ENCODE measurements around the gene HIP1R.
A peak's percentile ranks its signal among the peaks of the same experiment; 100 is the strongest.
"Not testable (repeated sequence)": the region's sequence is repeated elsewhere in the genome, so short reads cannot be mapped to it uniquely, and the experiment has no call there.

The HIP1R gene

GRCh38 chr12:122878780-122879612 is 43.7 kb downstream of the HIP1R start:
- no peak for DNase-seq

GRCh38 chr12:122880155-122880667 is 45.0 kb downstream of the HIP1R start:
- DNase-seq, result no peak

DNA sequence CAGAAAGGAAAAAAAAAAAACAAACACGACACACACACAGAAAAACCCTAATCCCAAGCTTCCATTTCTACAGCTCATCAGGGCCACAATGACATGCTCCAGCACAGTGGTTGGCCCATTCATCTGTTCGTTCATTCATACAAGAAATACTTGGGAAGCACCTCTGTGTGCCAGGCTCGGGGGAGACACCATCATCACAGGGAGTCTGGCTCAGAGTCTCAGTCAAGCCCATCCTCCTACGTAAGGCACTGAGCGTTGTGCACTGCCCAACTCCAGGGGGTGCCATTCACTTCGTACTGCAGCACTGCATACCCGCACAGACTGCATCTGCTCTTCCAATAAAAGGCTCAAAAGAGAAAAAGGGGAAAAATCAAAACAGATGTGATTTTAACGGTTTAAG is 45.4 kb downstream of the HIP1R start:
- no peak for DNase-seq

DNA sequence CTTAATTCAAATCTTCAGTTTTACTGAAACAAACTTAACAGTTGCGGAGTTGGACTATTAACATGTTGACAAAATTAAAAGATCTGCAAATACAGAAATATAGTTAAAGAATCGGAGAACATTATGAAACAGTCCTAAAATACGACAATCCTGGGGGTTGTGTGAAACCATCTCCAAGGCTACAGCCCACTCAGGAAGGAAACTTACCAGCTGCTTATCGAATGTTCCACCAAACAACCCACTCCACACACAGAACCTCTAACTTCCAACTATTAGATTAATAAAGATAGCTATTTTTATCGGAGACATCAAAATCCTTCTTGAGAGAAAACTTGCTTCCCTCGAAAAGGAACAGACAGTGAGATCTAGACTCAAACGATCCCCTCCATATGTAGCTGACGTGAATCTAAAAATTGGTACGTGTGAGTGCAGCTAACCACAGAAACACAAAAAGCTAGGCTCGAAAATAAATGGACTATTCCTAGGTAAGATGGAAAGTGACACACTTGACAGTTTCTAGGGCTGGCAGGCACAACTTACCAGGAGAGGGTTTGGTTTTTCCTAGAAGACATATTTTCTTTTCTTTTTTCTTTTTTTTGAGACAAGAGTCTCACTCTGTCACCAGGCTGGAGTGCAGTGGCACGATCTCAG is 47.8 kb downstream of the HIP1R start:
- peak; percentile 53 for DNase-seq

GRCh38 chr12:122884091-122884826 is 49.0 kb downstream of the HIP1R start:
- no peak for DNase-seq

- no peak for DNase-seq
These were observed 49.6 kb downstream of the HIP1R start for GRCh38 chr12:122884860-122885259.

- DNase-seq, result no peak
These were observed 50.9 kb downstream of the HIP1R start for GRCh38 chr12:122886161-122886560.

DNA sequence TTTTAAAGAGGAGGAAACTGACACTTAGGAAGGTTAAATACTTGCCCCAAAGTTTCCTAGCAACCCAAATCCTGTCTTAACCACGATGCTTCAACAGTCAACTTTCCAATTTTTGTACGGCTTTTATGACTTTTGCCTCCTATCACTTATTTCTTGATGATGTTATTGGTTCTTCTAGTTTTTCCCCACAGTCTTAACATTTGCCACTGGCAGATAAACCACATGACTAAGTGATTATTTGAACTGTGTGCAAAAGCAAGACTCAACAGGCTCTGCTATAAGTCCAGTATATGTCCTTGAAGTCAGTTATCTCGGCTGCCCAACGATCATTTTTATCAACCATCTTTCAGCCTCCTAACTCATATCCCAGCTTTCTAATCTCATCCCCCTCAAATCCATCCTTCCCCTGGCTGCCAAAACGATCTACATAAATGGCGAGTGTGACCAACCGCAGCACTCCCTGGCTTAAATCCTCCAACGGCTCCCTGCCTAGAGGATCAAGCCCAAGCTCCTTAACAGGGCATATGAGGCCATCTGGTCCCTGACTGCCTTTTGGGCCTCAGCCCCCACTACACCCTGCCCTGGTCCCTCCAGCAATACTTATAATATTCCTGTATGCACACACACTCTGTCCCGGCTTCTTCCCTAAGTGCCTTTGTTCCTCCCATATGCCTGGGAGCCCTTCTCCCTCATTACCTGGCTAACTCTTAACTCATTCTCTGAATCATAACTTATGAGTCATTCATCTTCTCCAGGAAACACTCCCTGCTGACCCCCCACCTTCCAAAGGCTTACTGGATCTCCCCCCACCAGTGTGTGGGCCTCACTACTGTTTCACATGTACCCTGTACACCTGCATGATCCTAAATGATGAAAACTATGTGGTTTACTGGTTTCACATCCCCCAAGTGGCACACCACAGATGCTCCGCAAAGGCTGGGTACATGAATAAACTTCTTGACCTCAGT is 51.9 kb downstream of the HIP1R start:
- peak; percentile 80 for DNase-seq

- DNase-seq, result no peak
These were observed 52.6 kb downstream of the HIP1R start for GRCh38 chr12:122887819-122888212.

DNA sequence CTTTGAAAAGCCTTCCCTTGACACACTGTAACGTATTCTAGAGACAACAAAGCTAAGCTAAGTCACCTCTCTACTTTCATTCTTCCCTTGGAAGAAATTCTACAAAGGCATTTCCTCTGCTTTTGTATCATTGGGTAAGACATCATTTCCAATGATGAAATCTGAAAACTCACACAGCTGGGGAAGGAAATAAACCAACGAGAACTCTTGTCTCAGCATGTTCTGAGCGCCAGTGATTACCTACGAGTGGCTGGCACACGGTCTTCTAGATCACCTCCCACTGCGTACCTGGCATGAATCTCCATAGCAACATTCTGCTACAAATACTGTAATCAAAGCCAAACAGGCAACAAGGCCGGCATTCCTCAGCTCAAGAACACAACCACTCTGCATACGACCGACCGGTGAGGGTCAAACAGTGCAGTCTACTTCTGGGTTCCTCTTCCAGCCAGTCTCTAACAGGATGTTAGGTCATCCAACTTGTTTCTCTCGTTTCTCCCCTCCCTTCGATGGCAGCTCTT is 53.0 kb downstream of the HIP1R start:
- peak; percentile 67 for DNase-seq

- no peak for DNase-seq
These were observed 54.7 kb downstream of the HIP1R start for GRCh38 chr12:122889761-122890520.

DNA sequence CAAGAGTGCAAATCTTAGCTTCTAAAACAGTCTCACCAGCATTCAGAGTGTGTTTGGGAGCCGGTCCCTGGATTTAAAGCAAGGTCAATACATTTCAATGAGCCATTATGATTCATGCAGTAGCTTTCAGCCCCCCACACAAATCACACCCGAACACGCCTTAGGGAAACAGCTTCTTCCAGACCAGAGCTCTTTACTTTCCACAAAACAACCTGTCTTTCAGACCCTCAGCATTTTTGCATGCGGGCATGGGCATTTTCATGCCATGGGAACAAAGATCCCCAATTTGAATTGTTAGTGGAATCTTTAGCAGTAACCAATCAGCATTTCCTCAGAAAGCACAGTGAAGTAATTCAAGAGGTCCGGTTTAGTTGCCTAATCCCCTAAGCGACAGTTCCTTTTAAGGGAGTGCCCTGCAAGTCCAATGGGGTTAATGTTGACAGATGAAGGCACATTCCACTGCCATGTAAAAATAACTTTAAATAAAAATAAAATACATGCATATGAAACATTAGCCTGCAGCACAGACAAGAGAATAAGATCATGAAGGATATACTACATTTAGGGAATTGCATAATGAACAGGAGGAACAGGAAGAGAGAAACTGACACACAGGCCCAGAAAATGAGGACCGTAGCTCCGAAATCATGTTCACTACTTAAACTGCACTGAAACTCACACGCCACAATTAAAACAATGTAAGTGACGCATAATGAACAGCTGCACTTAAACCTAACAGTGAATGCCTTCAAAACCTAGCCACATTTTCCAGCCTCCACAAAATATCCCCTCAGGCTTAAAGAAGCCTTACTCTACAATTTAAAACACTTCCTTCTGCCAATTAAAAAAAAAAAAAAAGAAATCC is 56.6 kb downstream of the HIP1R start:
- no peak for DNase-seq

DNA sequence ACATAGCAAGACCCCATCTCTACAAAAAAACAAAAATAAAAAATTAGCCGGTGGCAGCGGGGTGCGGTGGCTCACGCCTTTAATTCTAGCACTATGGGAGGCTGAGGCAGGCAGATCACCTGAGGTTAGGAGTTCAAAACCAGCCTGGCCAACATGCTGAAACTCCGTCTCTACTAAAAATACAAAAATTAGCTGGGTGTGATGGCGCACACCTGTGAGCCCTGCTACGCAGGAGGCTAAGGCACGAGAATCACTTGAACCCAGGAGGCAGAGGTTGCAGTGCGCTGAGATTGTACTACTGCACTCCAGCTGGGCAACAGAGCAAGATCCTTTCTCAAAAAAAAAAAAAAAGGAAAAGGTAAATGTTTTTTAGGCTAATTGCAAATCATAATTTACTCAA is 57.5 kb downstream of the HIP1R start:
- not testable (repeated sequence) for DNase-seq

GRCh38 chr12:122893208-122894153 is 58.2 kb downstream of the HIP1R start:
- no peak for DNase-seq

DNA sequence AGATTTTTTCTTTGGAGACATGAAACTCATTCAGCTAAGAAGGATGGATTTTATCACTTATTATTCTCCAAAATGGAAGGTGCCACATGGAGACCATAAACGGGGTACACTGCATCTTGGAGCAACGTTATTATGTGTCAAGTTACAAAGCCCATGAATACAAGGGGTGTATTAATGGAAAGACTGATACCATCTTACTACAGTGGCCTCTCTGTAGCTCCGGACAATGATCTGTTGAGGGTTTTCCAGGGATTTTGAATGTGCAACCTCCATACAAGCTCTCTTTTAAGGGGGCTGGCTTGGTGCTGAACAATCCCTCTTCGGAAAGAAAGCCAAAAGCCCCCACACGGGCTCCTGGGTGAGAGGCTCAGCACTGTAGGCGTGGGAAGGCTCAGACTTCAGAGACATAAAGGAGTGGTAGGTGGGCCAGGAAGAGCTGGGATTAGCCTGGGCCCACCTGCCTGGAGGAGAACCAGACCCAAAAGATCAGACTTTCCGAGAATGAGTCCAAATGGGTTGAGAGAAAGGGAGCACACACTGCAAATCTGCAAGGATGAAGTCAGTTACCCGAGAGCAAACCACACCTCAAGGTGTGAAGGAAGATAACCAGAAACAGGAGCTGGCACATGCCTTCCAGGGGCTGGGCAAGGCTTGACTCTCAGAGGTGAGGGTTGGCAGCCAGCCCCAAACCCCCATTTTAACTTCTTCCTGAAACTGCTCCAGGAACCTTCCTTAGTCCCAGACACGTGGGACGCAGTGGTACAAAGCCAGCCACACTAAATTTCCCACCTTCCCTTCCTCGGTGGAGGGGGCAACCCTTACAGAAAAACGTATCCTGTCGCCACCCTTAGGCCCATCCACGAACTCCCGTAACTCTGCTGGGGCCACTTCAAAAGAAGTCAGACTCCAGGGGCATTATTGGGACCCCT is 59.2 kb downstream of the HIP1R start:
- peak; percentile 49 for DNase-seq

DNA sequence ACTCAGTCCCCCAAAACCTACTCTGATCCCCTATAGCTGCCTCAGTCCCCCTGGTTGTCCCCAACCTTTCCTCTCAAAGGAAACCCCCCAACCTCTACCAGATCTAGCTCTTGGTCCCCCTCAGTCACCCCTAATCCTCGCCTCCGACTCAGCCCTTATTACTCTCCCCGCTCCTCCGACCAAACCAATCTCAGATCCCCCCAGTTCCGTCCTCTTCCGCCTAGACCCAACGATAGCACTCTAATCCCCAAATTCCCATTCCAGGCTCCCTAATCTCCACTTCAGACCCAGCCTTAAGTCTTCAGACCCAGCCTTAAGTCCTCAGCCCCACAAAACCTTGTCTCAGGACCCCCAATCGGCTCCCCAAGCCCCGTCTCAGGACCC is 60.1 kb downstream of the HIP1R start:
- DNase-seq, result no peak

DNA sequence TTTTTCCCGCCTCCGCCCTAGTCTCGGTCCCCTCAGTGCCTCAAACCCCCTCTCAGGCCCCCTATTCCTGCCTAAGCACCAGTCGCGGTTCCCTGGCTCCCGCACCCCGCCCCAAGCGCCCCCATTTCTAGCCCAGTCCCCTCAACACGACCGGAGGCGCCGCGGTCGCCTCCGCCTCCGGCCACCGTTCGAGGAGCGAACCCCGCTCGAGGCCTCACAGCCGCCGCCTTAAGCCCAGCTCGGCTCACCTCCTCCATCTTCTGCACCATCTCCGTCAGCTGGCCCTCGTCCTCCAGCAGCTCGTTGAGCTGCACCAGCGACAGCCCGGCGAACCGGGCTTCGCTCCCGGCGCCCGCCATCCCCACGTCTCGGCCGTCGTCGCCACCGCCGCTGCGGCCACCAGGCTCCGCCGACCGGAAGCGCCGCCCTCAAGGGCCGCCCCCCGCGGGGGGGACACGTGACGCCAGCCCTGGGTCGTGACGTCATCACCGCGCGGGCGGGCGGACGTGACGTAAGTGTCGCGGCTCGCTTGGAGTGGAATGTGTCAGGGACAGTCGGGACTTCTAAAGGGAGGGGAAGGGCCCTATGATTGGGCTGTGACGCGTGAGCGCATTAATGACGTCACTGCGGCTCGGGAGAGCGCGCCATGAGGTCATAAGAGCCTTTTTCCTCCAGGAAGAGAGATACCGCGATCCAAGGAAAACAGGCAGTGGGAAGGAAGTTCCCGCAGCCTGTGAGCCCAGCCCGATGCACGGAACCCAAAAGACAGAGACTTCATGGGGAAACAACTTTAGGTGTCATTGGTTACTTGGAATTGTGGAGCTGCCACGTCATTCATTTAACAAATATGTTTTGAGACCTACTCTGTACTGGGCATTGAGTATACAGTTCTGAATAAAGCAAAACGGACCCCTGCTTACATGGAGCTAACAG is 60.7 kb downstream of the HIP1R start, which contains the start of gene VPS37B:
Gene VPS37B, minus strand, starts transcription at position 421 of the 933 bp plus-strand sequence. Its CDS starts 62 bp downstream, at position 359.
- peak; percentile 83 for DNase-seq

Measured in activated CD4-positive, alpha-beta T cell treated with anti-CD3 and anti-CD28 coated beads, Interleukin-2, amount 50 U/mL, for 16 hours (primary cell).